ES-I3 (cell line): ENCODE results near the gene ARAP1.

Experiments used
- H3K36me3 ChIP-seq: 2 replicates; pipeline ENCODE4 v1.6.1; 2013; ENCODE audit warnings: mild to moderate bottlenecking, low read length, control low read depth, moderate library complexity; ENCODE audit not compliant: insufficient read depth
- H3K4me1 ChIP-seq: 2 replicates; pipeline ENCODE4 v1.6.1; 2013; ENCODE audit warnings: mild to moderate bottlenecking, control low read depth, low read length; ENCODE audit not compliant: insufficient read depth
- H3K9ac ChIP-seq: 2 replicates; pipeline ENCODE4 v1.6.1; 2013; ENCODE audit warnings: low read depth, mild to moderate bottlenecking, low read length, moderate library complexity
- H3K9me3 ChIP-seq: 2 replicates; pipeline ENCODE4 v1.6.1; 2013; ENCODE audit warnings: mild to moderate bottlenecking, low read length, moderate library complexity; ENCODE audit not compliant: control insufficient read depth, insufficient read depth

ARAP1 gene

GRCh38 chr11:72775288-72776110, 23.3 kb upstream of the ARAP1 start:
- no peaks in the 10 kb centered on the region for H3K36me3 ChIP-seq
- H3K9me3 ChIP-seq: no peaks in the 10 kb centered on the region
- no peaks in the 10 kb centered on the region; the same call in 1 of the 2 replicates for H3K4me1 ChIP-seq
- H3K9ac ChIP-seq: no peak overlapping the region

GRCh38 chr11:72774499-72774898, 22.3 kb upstream of the ARAP1 start:
- no peaks in the 10 kb centered on the region for H3K36me3 ChIP-seq
- H3K4me1 ChIP-seq: no peaks in the 10 kb centered on the region; the same call in 1 of the 2 replicates
- H3K9me3 ChIP-seq: no peaks in the 10 kb centered on the region

GRCh38 chr11:72773696-72774095, 21.5 kb upstream of the ARAP1 start:
- H3K9ac ChIP-seq: no peak overlapping the region

More at GRCh38 chr11:72774499-72774898, 22.3 kb upstream of the ARAP1 start:
- H3K9ac ChIP-seq: no peak overlapping the region

DNA sequence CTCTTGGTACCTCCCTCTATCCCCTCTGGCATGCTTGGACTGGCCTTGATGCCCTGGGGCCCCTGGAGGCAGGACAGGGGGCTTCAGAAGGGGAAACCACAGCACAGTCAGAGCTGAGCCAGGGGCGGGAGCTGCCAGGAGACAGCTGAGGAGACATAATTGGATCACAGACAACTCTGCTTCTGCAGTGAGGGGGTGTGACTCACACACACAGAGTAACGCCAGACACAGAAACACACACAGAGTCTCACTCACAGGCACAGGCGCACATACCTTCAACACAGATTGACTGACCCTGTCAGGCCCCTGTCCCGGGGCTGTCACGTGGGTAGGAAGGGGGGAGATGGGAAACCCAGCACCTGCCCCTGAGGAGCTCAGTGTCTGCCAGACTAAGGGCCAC, 21.1 kb upstream of the ARAP1 start:
- H3K4me1 ChIP-seq: peaks cover 5% of the 10 kb centered on the region; the same call in 1 of the 2 replicates
- no peaks in the 10 kb centered on the region for H3K9me3 ChIP-seq
- no peak overlapping the region for H3K9ac ChIP-seq
- H3K36me3 ChIP-seq: no peaks in the 10 kb centered on the region

More at GRCh38 chr11:72773696-72774095, 21.5 kb upstream of the ARAP1 start:
- peaks cover under 1% of the 10 kb centered on the region; the same call in 1 of the 2 replicates for H3K4me1 ChIP-seq
- H3K36me3 ChIP-seq: no peaks in the 10 kb centered on the region
- no peaks in the 10 kb centered on the region for H3K9me3 ChIP-seq

DNA sequence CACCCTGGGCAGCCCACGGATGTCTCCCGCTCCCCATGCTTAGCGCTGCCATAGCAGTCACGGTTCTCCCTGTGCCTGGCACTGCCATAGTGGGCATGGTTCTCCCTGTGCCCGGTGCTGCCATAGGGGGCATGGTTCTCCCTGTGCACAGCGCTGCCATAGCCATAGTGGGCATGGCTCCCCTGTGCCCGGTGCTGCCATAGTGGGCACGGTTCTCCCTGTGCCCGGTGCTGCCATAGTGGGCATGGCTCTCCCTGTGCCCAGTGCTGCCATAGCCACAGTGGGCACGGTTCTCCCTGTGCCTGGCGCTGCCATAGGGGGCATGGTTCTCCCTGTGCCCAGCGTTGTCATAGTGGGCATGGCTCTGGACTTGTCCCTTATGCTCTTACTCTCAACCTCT, 19.9 kb upstream of the ARAP1 start:
- Histone ChIP-seq H3K9ac (no peak overlapping the region), H3K36me3 (no peaks in the 10 kb centered on the region), H3K4me1 (peaks cover 11% of the 10 kb centered on the region)

DNA sequence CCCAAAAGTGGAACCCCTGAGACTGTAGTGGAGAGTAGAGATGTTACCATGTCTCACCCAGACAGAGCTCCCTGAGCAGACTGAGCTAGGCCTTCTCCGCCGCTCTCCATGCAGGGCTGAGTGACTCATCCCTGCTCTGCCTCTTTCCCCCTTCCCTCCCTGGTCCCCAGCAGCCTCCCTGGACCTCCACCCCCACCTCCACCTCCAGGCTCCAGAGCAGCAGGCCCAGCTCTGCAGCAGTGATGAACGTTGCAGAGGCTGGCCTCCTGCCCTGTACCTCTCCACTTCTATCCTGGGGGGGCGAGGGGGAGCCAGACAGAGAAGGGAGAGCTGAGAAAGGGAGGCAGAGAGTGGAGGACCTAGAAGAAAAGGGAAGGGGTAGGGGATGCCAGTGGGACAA, 19.3 kb upstream of the ARAP1 start:
- Histone ChIP-seq H3K4me1 (peaks cover 15% of the 10 kb centered on the region), H3K9ac (no peak overlapping the region), H3K9me3 (no peaks in the 10 kb centered on the region), H3K36me3 (no peaks in the 10 kb centered on the region)

More for the DNA sequence above, 19.9 kb upstream of the ARAP1 start:
- no peaks in the 10 kb centered on the region for H3K9me3 ChIP-seq

- Histone ChIP-seq H3K4me1 (peaks cover 15% of the 10 kb centered on the region), H3K36me3 (no peaks in the 10 kb centered on the region), H3K9me3 (no peaks in the 10 kb centered on the region), H3K9ac (no peak overlapping the region)
Measured at GRCh38 chr11:72770799-72771198, 18.6 kb upstream of the ARAP1 start.

DNA sequence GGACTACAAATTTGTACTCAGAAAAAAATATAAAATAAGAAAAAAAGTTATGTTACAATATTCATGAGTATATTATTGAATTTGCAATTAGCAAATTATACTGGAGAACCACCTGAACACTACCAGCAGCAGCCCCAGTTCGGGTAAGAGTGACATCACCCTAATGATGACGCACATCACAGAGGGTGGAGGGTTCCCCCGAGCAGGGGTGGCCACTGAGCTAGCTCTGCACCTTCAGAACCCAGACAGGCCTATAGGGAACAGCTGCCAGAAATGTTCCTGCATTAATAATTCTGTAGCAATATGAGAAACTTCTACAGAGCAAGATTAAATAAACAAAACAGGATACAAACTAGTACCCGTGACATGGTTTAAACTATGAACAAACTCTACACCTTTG, 17.5 kb upstream of the ARAP1 start:
- H3K36me3 ChIP-seq: no peaks in the 10 kb centered on the region
- peaks cover 15% of the 10 kb centered on the region for H3K4me1 ChIP-seq
- no peaks in the 10 kb centered on the region for H3K9me3 ChIP-seq
- H3K9ac ChIP-seq: no peak overlapping the region

DNA sequence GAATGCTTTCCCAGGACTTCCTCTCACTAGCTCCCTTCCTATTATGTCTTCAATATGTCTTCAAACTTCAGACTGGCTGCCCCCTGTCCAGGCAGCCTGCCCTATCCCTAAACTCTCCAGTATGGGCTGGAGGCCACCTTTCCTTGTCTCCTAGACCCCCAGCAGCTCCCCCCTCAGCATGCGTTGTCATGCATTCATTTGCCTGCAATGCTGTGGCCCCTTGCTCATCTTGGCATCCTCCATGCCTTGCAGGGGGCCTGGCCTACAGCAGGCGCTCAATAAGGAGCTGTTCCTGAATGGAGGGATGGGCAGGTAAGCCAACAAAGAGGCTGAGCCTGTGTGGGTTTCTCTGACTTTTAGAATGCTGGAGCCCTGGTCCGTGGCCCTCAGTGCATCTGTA, 16.4 kb upstream of the ARAP1 start:
- Histone ChIP-seq H3K4me1 (peaks cover 19% of the 10 kb centered on the region), H3K9ac (no peak overlapping the region), H3K9me3 (no peaks in the 10 kb centered on the region), H3K36me3 (no peaks in the 10 kb centered on the region)

DNA sequence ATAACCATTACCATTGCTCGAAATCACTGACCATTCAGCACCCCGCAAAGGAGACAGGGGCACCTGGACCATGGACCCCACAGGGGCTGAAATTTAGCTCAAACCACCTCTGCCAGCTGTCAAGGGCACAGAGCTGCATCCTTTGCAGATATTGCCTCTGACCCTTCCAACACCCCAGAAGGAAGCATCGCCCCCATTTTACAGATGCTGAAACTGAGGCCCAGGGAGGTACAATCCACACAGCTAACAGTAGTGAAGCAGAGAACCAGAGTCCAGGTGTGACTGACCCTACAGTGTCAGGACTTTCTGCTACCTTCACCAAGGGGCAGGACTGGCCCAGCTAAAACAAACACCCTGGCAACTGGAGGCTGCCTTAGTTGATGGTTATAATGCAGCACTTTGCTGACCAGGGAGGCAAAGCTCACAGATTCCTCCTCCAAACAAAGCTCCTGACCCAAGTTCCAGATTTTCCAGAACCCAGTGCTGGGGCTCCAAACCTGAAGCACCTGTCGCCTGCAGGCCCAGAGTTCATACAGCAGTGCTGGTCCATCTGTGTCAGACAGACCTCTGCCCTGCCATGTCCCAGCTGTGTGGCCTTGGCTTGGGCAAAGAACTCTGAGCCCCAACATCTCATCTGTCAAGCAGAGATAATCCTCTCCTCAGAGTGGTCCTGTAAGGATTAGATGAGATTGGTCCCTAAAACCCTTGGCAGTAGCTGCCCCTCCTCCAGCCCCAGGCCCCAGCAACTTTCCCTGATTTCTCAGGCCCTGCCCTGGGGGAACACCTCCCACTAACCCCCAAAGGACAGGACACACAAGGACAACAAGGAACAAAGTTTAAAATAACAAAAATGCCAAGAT, 15.2 kb upstream of the ARAP1 start:
- H3K4me1 ChIP-seq: peaks cover 19% of the 10 kb centered on the region
- H3K9ac ChIP-seq: no peak overlapping the region
- no peaks in the 10 kb centered on the region for H3K36me3 ChIP-seq
- no peaks in the 10 kb centered on the region for H3K9me3 ChIP-seq

- Histone ChIP-seq H3K9me3 (no peaks in the 10 kb centered on the region), H3K4me1 (peaks cover 19% of the 10 kb centered on the region), H3K9ac (no peak overlapping the region), H3K36me3 (no peaks in the 10 kb centered on the region)
Measured at GRCh38 chr11:72766152-72766902, 14.1 kb upstream of the ARAP1 start.

GRCh38 chr11:72764503-72764902, 12.3 kb upstream of the ARAP1 start:
- Histone ChIP-seq H3K9ac (no peak overlapping the region), H3K4me1 (peaks cover 19% of the 10 kb centered on the region), H3K36me3 (no peaks in the 10 kb centered on the region), H3K9me3 (no peaks in the 10 kb centered on the region)

DNA sequence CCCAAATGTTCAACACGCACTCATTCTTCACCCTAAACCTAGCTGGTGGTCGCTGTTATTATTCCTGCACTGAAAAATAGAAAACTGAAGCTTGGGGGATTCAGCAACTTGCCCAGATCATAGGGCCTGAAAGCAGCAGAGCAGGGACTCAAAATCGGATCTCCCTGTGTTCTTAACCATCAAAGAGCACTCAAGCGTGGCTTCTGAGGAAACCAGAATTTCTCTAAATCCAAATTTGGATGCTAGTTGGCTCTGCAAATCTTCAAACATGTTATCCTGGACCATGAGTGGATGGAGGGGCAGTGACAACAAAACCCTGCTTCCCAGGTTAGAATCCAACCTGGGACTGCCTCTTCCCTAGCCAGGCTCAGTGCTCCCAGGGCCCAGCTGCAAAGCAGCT, 11.6 kb upstream of the ARAP1 start:
- Histone ChIP-seq H3K9me3 (no peaks in the 10 kb centered on the region), H3K4me1 (peaks cover 19% of the 10 kb centered on the region), H3K36me3 (no peaks in the 10 kb centered on the region), H3K9ac (no peak overlapping the region)

- no peaks in the 10 kb centered on the region for H3K36me3 ChIP-seq
- peaks cover 10% of the 10 kb centered on the region for H3K4me1 ChIP-seq
- no peaks in the 10 kb centered on the region for H3K9me3 ChIP-seq
- no peak overlapping the region for H3K9ac ChIP-seq
Measured at GRCh38 chr11:72762641-72763304, 10.6 kb upstream of the ARAP1 start.
